IMR-90 (cell line): ENCODE results near the gene SRGN. TPM values are rescaled to one million over a fixed set of nuclear protein-coding genes. Genes with fewer than 3 reads are reported as not detected.

Source experiments
- ATAC-seq: fragments of 200-7000 bp; cut with Tn5 transposase; 2 replicates; pipeline ENCODE4 v1.9.1; 2020; ENCODE audit warnings: low read depth, mild to moderate bottlenecking, moderate library complexity
- BruUV-seq: library from RNA; stranded (reverse); fragments of 400-500 nt; replicated peaks from 2 replicates; lab custom pipeline; 2021; lab: Mats Ljungman, UMichigan
- CTCF ChIA-PET: fragments of 300-600 bp; formaldehyde crosslinking; extraction: SDS; loops from one replicate; lab custom pipeline; 2021; ENCODE audit warnings: antibody characterized with exemption; lab: Yijun Ruan, JAX
- POLR2A ChIA-PET: fragments of 300-600 bp; sonication (Branson Sonifier 250); formaldehyde crosslinking; loops from one replicate; lab custom pipeline; 2022; ENCODE audit warnings: antibody characterized with exemption; ENCODE audit not compliant: unreplicated experiment; lab: Charles Lee
- DNase-seq: peaks from one replicate; pipeline ENCODE4 v3.0.0; 2013
- H2AFZ ChIP-seq: replicated peaks from 2 replicates; pipeline ENCODE3; 2013; ENCODE audit warnings: low read length, mild to moderate bottlenecking; ENCODE audit not compliant: poor library complexity
- H2AK5ac ChIP-seq: 2 replicates; pipeline ENCODE4 v1.6.1; 2013; ENCODE audit warnings: low read depth, low read length, inconsistent platforms
- H2AK9ac ChIP-seq: replicated peaks from 2 replicates; pipeline ENCODE3; 2013; ENCODE audit warnings: mild to moderate bottlenecking, low read depth, low read length, moderate library complexity; ENCODE audit not compliant: poor library complexity
- H2BK120ac ChIP-seq: 2 replicates; pipeline ENCODE4 v1.6.1; 2013; ENCODE audit warnings: low read depth, low read length, inconsistent platforms
- H2BK15ac ChIP-seq: 3 replicates; pipeline ENCODE4 v1.6.1; 2013; ENCODE audit warnings: low read depth, low read length, inconsistent platforms
- H2BK20ac ChIP-seq: 2 replicates; pipeline ENCODE4 v1.6.1; 2013; ENCODE audit warnings: low read depth, mild to moderate bottlenecking, inconsistent platforms, low read length, moderate library complexity
- H2BK5ac ChIP-seq: 2 replicates; pipeline ENCODE4 v1.6.1; 2013; ENCODE audit warnings: mild to moderate bottlenecking, low read depth, low read length, inconsistent platforms; ENCODE audit not compliant: poor library complexity, severe bottlenecking
- H3K14ac ChIP-seq: replicated peaks from 2 replicates; pipeline ENCODE4 v1.6.1; 2013; ENCODE audit warnings: low read depth, low read length, inconsistent platforms
- H3K18ac ChIP-seq: 2 replicates; pipeline ENCODE4 v1.6.1; 2013; ENCODE audit warnings: low read depth, low read length, control low read depth
- H3K23ac ChIP-seq: 2 replicates; pipeline ENCODE4 v1.6.1; 2013; ENCODE audit warnings: low read depth, low read length, inconsistent platforms
- H3K27ac ChIP-seq: 2 replicates; pipeline ENCODE4 v1.5.1; 2013; ENCODE audit warnings: mild to moderate bottlenecking, control low read depth, low read length; ENCODE audit not compliant: insufficient read depth
- H3K27me3 ChIP-seq: 2 replicates; pipeline ENCODE4 v1.6.1; 2013; ENCODE audit warnings: low read length; ENCODE audit not compliant: control insufficient read depth, insufficient read depth
- H3K36me3 ChIP-seq: 2 replicates; pipeline ENCODE4 v1.6.1; 2013; ENCODE audit warnings: low read length, mixed read lengths; ENCODE audit not compliant: control insufficient read depth, insufficient read depth
- H3K4ac ChIP-seq: 2 replicates; pipeline ENCODE4 v1.6.1; 2013; ENCODE audit warnings: low read depth, low read length, inconsistent platforms
- H3K4me1 ChIP-seq: 2 replicates; pipeline ENCODE4 v1.6.1; 2013; ENCODE audit warnings: low read length, mixed read lengths; ENCODE audit not compliant: control insufficient read depth, insufficient read depth
- H3K4me2 ChIP-seq: 2 replicates; pipeline ENCODE4 v1.6.1; 2013; ENCODE audit warnings: low read depth, mild to moderate bottlenecking, control low read depth, low read length, moderate library complexity
- H3K4me3 ChIP-seq: 2 replicates; pipeline ENCODE4 v1.5.1; 2013; ENCODE audit warnings: low read depth, mild to moderate bottlenecking, control low read depth, low read length, moderate library complexity; ENCODE audit not compliant: insufficient read depth
- H3K56ac ChIP-seq: 2 replicates; pipeline ENCODE4 v1.6.1; 2013; ENCODE audit warnings: low read length, inconsistent platforms; ENCODE audit not compliant: insufficient read depth; ENCODE audit errors: extremely low read depth
- H3K79me1 ChIP-seq, 2 experiments: 2 replicates each; pipeline ENCODE4 v1.6.1; 2013; ENCODE audit warnings: low read length in 2 of 2, inconsistent platforms in 1 of 2, low read depth in 1 of 2
- H3K9ac ChIP-seq: 2 replicates; pipeline ENCODE4 v1.6.1; 2013; ENCODE audit warnings: low read depth, low read length, control low read depth
- H3K9me1 ChIP-seq: 2 replicates; pipeline ENCODE4 v1.6.1; 2013; ENCODE audit warnings: low read length, inconsistent platforms; ENCODE audit not compliant: insufficient read depth
- H3K9me3 ChIP-seq: 2 replicates; pipeline ENCODE4 v1.6.1; 2013; ENCODE audit warnings: low read length; ENCODE audit not compliant: control insufficient read depth, insufficient read depth
- H4K20me1 ChIP-seq: 2 replicates; pipeline ENCODE4 v1.6.1; 2013; ENCODE audit warnings: low read length, inconsistent platforms; ENCODE audit not compliant: insufficient read depth
- H4K5ac ChIP-seq: 2 replicates; pipeline ENCODE4 v1.6.1; 2013; ENCODE audit warnings: mild to moderate bottlenecking, low read depth, low read length, control low read depth
- H4K8ac ChIP-seq, 2 experiments: 2 replicates each; pipeline ENCODE4 v1.6.1; 2013; ENCODE audit warnings: low read depth in 2 of 2, low read length in 2 of 2, control low read depth in 1 of 2, inconsistent platforms in 1 of 2
- H4K91ac ChIP-seq: 2 replicates; pipeline ENCODE4 v1.6.1; 2013; ENCODE audit warnings: low read depth, low read length, inconsistent platforms; ENCODE audit not compliant: insufficient read depth
- BHLHE40 ChIP-seq: fragments of 150-350 bp; IDR thresholded peaks from 2 replicates; pipeline ENCODE4 v1.6.1; 2016; ENCODE audit warnings: mild to moderate bottlenecking, low read depth, low read length
- CEBPB ChIP-seq: IDR thresholded peaks from 2 replicates; pipeline ENCODE4 v1.6.1; 2012; ENCODE audit warnings: low read depth, low read length, improper control_type of control experiment
- CHD1 ChIP-seq: IDR thresholded peaks from 2 replicates; pipeline ENCODE4 v1.6.1; 2012; ENCODE audit warnings: low read depth, low read length, improper control_type of control experiment
- CTCF ChIP-seq: conservative IDR thresholded peaks from 2 replicates; pipeline ENCODE4 v1.5.1; 2012; ENCODE audit warnings: mild to moderate bottlenecking, low read depth, low read length, improper control_type of control experiment
- ELK1 ChIP-seq: fragments of 150-350 bp; IDR thresholded peaks from 2 replicates; pipeline ENCODE4 v1.6.1; 2016; ENCODE audit warnings: low read depth, mild to moderate bottlenecking, low read length, moderate library complexity, borderline replicate concordance
- MAFK ChIP-seq: IDR thresholded peaks from 2 replicates; pipeline ENCODE4 v1.6.1; 2012; ENCODE audit warnings: low read depth, low read length, improper control_type of control experiment
- POLR2A ChIP-seq: IDR thresholded peaks from 2 replicates; pipeline ENCODE4 v1.6.1; 2012; ENCODE audit warnings: mild to moderate bottlenecking, low read depth, low read length
- RAD21 ChIP-seq: IDR thresholded peaks from 2 replicates; pipeline ENCODE4 v1.6.1; 2012; ENCODE audit warnings: low read length, improper control_type of control experiment
- RCOR1 ChIP-seq: IDR thresholded peaks from 2 replicates; pipeline ENCODE4 v1.6.1; 2012; ENCODE audit warnings: mild to moderate bottlenecking, low read length, improper control_type of control experiment; ENCODE audit not compliant: insufficient replicate concordance
- RFX5 ChIP-seq: IDR thresholded peaks from 2 replicates; pipeline ENCODE4 v1.8.0; 2012; ENCODE audit warnings: low read depth, mild to moderate bottlenecking, low read length, moderate library complexity
- SMC3 ChIP-seq: fragments of 150-350 bp; IDR thresholded peaks from 2 replicates; pipeline ENCODE4 v1.6.1; 2016; ENCODE audit warnings: low read depth, mild to moderate bottlenecking, antibody characterized with exemption, low read length, moderate library complexity
- WGBS, 2 experiments: methylation state at CpG; one replicate each; pipeline versions ENCODE4 v1.1.5 to v1.1.7; 2013; ENCODE audit warnings: missing lambda C conversion rate in 2 of 2; ENCODE audit not compliant: insufficient read length in 1 of 2; ENCODE audit errors: extremely low coverage in 2 of 2; 5-methylcytosine and 5-hydroxymethylcytosine counted together
- dilution Hi-C: fragments of 300-500 bp; cut with HindIII; formaldehyde crosslinking; loops from one replicate; pipeline ENCODE4 v1.14.3; 2018; ENCODE audit warnings: low sequenced_read_pairs; ENCODE audit not compliant: unreplicated experiment
- in situ Hi-C: fragments of 300-500 bp; cut with MboI; formaldehyde crosslinking; loops from 3 replicates; pipeline ENCODE4 v1.14.3; 2019; ENCODE audit warnings: low sequenced_read_pairs, inconsistent platforms, mixed read lengths
- intact Hi-C: fragments of 100-400 bp; cut with micrococcal nuclease; formaldehyde crosslinking; loops from 2 replicates; pipeline ENCODE4 v1.10.0; 2022
- polyA plus RNA-seq, 3 experiments: library from polyadenylated mRNA; depleted of rRNA; stranded (reverse); fragments of >200 nt; gene quantifications; 2 replicates each; pipeline ENCODE4 v1.2.3, GENCODE V29; 2012; ENCODE audit warnings: low replicate concordance in 1 of 3
- total RNA-seq: library from RNA; depleted of rRNA; stranded (reverse); fragments of >200 nt; gene quantifications from 2 replicates; pipeline ENCODE4 v1.2.3, GENCODE V29; 2012
- TF ChIP-seq, protein P1 (sequence below): fragments of 150-350 bp; IDR thresholded peaks from 2 replicates; pipeline ENCODE4 v1.6.1; 2017; ENCODE audit warnings: mild to moderate bottlenecking, antibody characterized with exemption, low read length, low read depth

The SRGN gene
- total and polyA plus RNA-seq, 2 of the 4 experiments (the other 2 are of a cell fraction), result 33.3 to 41.4 TPM

- ChIA-PET POLR2A (no interaction called here), CTCF (no interaction called here)
- in situ Hi-C loops, result no loop called here
- H4K20me1 ChIP-seq, result no peaks in the 10 kb centered on the region
- peaks cover 0 to 14% of the 10 kb centered on the region in 2 experiments; a peak in 2 of 4 replicates for H3K79me1 ChIP-seq
- no TSS peak for BruUV-seq
- H4K5ac ChIP-seq, result no peak overlapping the region
- 0 out of 2 replicates have a peak overlapping the region, but pooled peaks have one; percentile 26 for H2AK5ac ChIP-seq
- no peak overlapping the region for H3K4ac ChIP-seq
- H4K91ac ChIP-seq, result no peak overlapping the region
- peak overlapping the region; percentile 32; the same call in 1 of the 2 replicates for H2BK120ac ChIP-seq
- no peaks in the 10 kb centered on the region for H3K27me3 ChIP-seq
- ATAC-seq (no peak), DNase-seq (no peak)
- H3K9me3 ChIP-seq, result no peaks in the 10 kb centered on the region
- no peak overlapping the region for H2BK5ac ChIP-seq
- no peak overlapping the region for H3K9ac ChIP-seq
- peaks cover 16% of the 10 kb centered on the region for H3K4me1 ChIP-seq
- H3K4me2 ChIP-seq, result no peak overlapping the region
- H3K36me3 ChIP-seq, result no peaks in the 10 kb centered on the region
- no peak overlapping the region for H3K23ac ChIP-seq
- no peak overlapping the region for H3K27ac ChIP-seq
- dilution Hi-C loops, result no loop called here
- no peak overlapping the region for H4K8ac ChIP-seq
- 0 out of 2 replicates have a peak overlapping the region, but pooled peaks have one; percentile 21 for H2BK20ac ChIP-seq
- intact Hi-C loops, result no loop called here
- peaks cover 22% of the 10 kb centered on the region for H3K9me1 ChIP-seq
- no peak for TF ChIP-seq RCOR1
- TF ChIP-seq BHLHE40, result no peak
- TF ChIP-seq CHD1, result no peak
- TF ChIP-seq, protein P1, sequence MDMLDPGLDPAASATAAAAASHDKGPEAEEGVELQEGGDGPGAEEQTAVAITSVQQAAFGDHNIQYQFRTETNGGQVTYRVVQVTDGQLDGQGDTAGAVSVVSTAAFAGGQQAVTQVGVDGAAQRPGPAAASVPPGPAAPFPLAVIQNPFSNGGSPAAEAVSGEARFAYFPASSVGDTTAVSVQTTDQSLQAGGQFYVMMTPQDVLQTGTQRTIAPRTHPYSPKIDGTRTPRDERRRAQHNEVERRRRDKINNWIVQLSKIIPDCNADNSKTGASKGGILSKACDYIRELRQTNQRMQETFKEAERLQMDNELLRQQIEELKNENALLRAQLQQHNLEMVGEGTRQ, result no peak
- TF ChIP-seq ELK1, result no peak
- TF ChIP-seq MAFK, result no peak
- no peak for TF ChIP-seq SMC3
- TF ChIP-seq POLR2A, result no peak
- TF ChIP-seq RAD21, result no peak
- no peak for TF ChIP-seq RFX5
- no peak for TF ChIP-seq CEBPB
- TF ChIP-seq CTCF, result no peak
- no peak overlapping the region for H2BK15ac ChIP-seq
- no peak overlapping the region for H2AK9ac ChIP-seq
- H3K4me3 ChIP-seq, result no peak overlapping the region
- no peak overlapping the region for H3K14ac ChIP-seq
- H2AFZ ChIP-seq, result no peak overlapping the region
- 100% methylated on average over 2 of the region's 3 CpGs; no CpG with 5 or more reads in 1 of the 2 experiments for WGBS, 2 experiments
- no peak overlapping the region for H3K56ac ChIP-seq
- H3K18ac ChIP-seq, result no peak overlapping the region
Observed at GRCh38 chr10:69067189-69067588, 20.7 kb upstream of the SRGN start.
